Endothelial cell (in vitro differentiated cells): ENCODE results near the gene HEXB. TPM values are rescaled to one million over a fixed set of nuclear protein-coding genes. Genes with fewer than 3 reads are reported as not detected.

ENCODE experiments used
- DNase-seq: peaks from one replicate; pipeline ENCODE4 v3.0.0; 2021; ENCODE audit warnings: low spot score
- H3K27ac Mint-ChIP-seq: one replicate; pipeline ENCODE4 v1.8.0; 2021; ENCODE audit warnings: mixed read lengths, inconsistent platforms; ENCODE audit not compliant: unreplicated experiment
- H3K27me3 Mint-ChIP-seq: one replicate; pipeline ENCODE4 v1.8.0; 2021; ENCODE audit warnings: mild to moderate bottlenecking, moderate library complexity, mixed read lengths, inconsistent platforms; ENCODE audit not compliant: unreplicated experiment
- H3K36me3 Mint-ChIP-seq: one replicate; pipeline ENCODE4 v1.8.0; 2021; ENCODE audit warnings: mild to moderate bottlenecking, low read depth, mixed read lengths, inconsistent platforms; ENCODE audit not compliant: unreplicated experiment
- H3K4me1 Mint-ChIP-seq: one replicate; pipeline ENCODE4 v1.8.0; 2021; ENCODE audit warnings: mild to moderate bottlenecking, mixed read lengths, inconsistent platforms; ENCODE audit not compliant: unreplicated experiment
- H3K4me3 Mint-ChIP-seq: one replicate; pipeline ENCODE4 v1.8.0; 2021; ENCODE audit warnings: mild to moderate bottlenecking, mixed read lengths, inconsistent platforms; ENCODE audit not compliant: unreplicated experiment
- H3K9me3 Mint-ChIP-seq: one replicate; pipeline ENCODE4 v1.8.0; 2021; ENCODE audit warnings: mixed read lengths, inconsistent platforms; ENCODE audit not compliant: unreplicated experiment
- total RNA-seq: library from RNA; stranded (reverse); fragmentation: NEBNext Ultra II Directional; extraction: Animal tissue kit (Norgen Biotek cat#: 25700); gene quantifications from one replicate; pipeline ENCODE4 v1.2.1, GENCODE V29; 2021; ENCODE audit not compliant: unreplicated experiment
- TF ChIP-seq, protein P1 (sequence below): fragments of 200-600 bp; sonication (generic); IDR thresholded peaks from one replicate; pipeline ENCODE4 v1.5.0; 2021; ENCODE audit warnings: antibody characterized with exemption; ENCODE audit not compliant: unreplicated experiment

The HEXB gene
- total RNA-seq, 1 donor from 2014 or later: 79.4 TPM

DNA sequence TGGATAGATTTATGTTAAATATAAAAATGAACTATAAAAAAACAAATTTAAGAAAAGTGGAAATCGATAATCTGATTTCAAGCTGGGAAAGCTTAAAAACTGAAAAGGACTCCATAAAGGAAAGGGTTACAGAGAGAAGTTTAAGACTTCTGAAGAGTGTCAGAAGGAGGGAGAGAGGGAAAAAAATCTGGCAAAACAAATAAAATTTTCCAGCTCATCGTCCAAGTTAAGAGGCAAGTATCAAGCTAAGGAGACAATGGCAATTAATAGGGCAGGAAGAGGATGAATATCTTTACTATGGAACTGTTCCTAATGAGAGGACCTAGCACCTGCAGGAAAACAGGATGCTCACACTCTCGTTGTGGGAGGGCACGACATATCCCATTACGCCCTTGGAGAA is 20.5 kb upstream of the HEXB start:
- H3K27me3 Mint-ChIP-seq: no peaks in the 10 kb centered on the region
- no peak overlapping the region for H3K4me3 Mint-ChIP-seq
- no peak for DNase-seq
- no peaks in the 10 kb centered on the region for H3K4me1 Mint-ChIP-seq
- no peaks in the 10 kb centered on the region for H3K36me3 Mint-ChIP-seq
- H3K27ac Mint-ChIP-seq: no peak overlapping the region
- H3K9me3 Mint-ChIP-seq: no peaks in the 10 kb centered on the region
- TF ChIP-seq, protein P1, sequence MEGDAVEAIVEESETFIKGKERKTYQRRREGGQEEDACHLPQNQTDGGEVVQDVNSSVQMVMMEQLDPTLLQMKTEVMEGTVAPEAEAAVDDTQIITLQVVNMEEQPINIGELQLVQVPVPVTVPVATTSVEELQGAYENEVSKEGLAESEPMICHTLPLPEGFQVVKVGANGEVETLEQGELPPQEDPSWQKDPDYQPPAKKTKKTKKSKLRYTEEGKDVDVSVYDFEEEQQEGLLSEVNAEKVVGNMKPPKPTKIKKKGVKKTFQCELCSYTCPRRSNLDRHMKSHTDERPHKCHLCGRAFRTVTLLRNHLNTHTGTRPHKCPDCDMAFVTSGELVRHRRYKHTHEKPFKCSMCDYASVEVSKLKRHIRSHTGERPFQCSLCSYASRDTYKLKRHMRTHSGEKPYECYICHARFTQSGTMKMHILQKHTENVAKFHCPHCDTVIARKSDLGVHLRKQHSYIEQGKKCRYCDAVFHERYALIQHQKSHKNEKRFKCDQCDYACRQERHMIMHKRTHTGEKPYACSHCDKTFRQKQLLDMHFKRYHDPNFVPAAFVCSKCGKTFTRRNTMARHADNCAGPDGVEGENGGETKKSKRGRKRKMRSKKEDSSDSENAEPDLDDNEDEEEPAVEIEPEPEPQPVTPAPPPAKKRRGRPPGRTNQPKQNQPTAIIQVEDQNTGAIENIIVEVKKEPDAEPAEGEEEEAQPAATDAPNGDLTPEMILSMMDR: no peak

DNA sequence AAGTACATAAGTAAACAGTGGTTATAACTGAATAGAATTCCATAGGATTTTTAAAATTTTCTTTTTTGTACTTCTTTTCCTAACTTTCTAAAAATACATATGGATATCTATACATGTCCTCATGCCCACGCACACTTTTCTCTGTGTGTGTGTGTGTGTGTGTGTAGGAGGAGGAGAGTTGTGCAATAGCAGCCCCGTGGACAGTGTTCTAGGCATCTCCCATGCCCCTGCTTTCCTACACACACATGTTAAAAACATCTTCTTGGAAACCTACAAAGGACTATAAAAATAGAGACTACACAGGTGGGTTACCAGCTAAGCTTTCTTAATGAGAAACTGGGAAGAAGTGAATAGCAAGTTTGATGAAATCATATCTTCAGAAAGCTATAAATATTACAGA is 19.8 kb upstream of the HEXB start:
- Mint-ChIP-seq H3K27me3 (no peaks in the 10 kb centered on the region), H3K9me3 (no peaks in the 10 kb centered on the region), H3K4me1 (no peaks in the 10 kb centered on the region), H3K36me3 (no peaks in the 10 kb centered on the region), H3K27ac (no peak overlapping the region), H3K4me3 (no peak overlapping the region)
- no peak for DNase-seq
- TF ChIP-seq, protein P1: no peak

DNA sequence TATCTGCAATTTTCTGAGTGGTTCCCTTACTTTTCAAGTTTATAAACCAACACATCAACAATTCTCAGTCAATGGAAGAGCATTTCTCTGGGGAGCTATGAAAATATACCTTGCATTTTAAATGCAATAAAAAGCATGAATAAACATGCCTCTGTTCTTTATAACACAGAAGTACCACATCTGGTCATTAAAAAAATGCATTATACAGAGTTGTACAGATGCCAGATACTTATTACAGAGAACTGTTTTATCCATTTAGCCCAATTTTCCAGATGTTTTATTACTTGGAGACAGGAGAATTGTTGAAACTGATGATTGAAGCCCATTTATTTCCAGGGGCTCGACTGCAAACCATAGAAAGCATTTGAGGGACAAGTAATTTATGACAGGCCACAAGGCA is 19.2 kb upstream of the HEXB start:
- H3K27ac Mint-ChIP-seq: no peak overlapping the region
- H3K27me3 Mint-ChIP-seq: no peaks in the 10 kb centered on the region
- no peak overlapping the region for H3K4me3 Mint-ChIP-seq
- DNase-seq: no peak
- no peaks in the 10 kb centered on the region for H3K36me3 Mint-ChIP-seq
- no peaks in the 10 kb centered on the region for H3K4me1 Mint-ChIP-seq
- TF ChIP-seq, protein P1: no peak
- H3K9me3 Mint-ChIP-seq: no peaks in the 10 kb centered on the region

DNA sequence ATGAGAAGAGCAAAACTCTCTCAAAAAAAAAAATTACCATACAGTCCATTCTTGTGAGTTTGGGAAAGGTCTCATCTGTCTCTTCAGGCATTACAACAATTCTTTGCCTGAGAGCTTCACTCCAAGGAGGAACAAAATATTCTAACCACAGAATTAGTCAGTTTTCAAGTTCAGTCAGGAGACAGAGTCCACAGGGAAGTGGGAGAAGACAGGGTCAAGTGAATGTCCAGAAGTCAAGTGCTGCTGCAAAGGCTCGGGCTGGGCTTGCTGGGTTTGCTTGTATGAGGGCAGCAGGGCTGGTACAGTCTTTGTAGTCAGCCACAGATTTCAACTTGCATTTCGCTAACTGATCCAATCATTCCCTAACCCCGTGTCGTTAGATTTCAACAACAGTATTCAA is 17.6 kb upstream of the HEXB start:
- Mint-ChIP-seq H3K4me1 (no peaks in the 10 kb centered on the region), H3K9me3 (no peaks in the 10 kb centered on the region), H3K36me3 (no peaks in the 10 kb centered on the region), H3K27me3 (no peaks in the 10 kb centered on the region), H3K27ac (no peak overlapping the region), H3K4me3 (no peak overlapping the region)
- no peak for DNase-seq
- TF ChIP-seq, protein P1: no peak

DNA sequence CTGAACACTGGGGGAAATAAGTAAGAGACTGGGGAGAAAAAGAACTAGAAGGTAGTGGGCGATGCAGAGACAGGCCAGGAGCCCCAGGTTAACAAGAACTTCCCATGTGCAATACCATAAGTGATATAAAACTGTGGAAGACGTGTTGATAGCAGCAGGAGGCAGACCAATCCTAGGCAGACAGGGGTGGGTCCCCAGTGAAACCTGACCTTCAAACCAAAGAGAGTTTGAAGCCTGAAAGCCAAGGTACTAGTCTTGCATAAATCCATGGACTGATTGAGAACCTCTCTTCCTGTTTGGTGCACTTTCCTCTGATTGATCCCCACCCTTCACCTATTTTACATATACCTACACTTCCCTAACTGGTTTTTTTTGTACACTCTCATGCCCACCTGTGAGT is 15.2 kb upstream of the HEXB start:
- no peak overlapping the region for H3K27ac Mint-ChIP-seq
- no peak for DNase-seq

More for the DNA sequence above, 15.2 kb upstream of the HEXB start:
- H3K9me3 Mint-ChIP-seq: no peaks in the 10 kb centered on the region
- no peaks in the 10 kb centered on the region for H3K36me3 Mint-ChIP-seq
- no peaks in the 10 kb centered on the region for H3K4me1 Mint-ChIP-seq
- TF ChIP-seq, protein P1: no peak
- peaks cover 2% of the 10 kb centered on the region for H3K27me3 Mint-ChIP-seq
- H3K4me3 Mint-ChIP-seq: no peak overlapping the region
